Neural cell (in vitro differentiated cells): ENCODE data around the gene SUPT3H. TPM values are rescaled to one million over a fixed set of nuclear protein-coding genes. Genes with fewer than 3 reads are reported as not detected.

Source experiments
- H2AFZ ChIP-seq: fragments of 200-600, 300-800 bp; sonication (generic), shearing (Covaris generic); 2 replicates; pipeline ENCODE4 v1.6.0; 2014; ENCODE audit warnings: low read depth, mild to moderate bottlenecking, antibody characterized with exemption, low read length, moderate library complexity
- H3F3A ChIP-seq: fragments of 200-600 bp; shearing (Covaris generic); 2 replicates; pipeline ENCODE4 v1.6.1; 2016; ENCODE audit warnings: mild to moderate bottlenecking, moderate library complexity, mixed read lengths, antibody characterized with exemption, low read length; ENCODE audit not compliant: insufficient read depth, poor library complexity, severe bottlenecking
- H3K27ac ChIP-seq: fragments of 200-600, 300-800 bp; sonication (generic), shearing (Covaris generic); 2 replicates; pipeline ENCODE4 v1.5.1; 2014; ENCODE audit warnings: mild to moderate bottlenecking, low read length, moderate library complexity
- H3K27me3 ChIP-seq: fragments of 300-800, 200-600 bp; sonication (generic), shearing (Covaris generic); 2 replicates; pipeline ENCODE4 v1.6.0; 2014; ENCODE audit warnings: mild to moderate bottlenecking, low read depth, low read length, moderate library complexity; ENCODE audit not compliant: insufficient read depth
- H3K36me3 ChIP-seq: fragments of 300-800, 200-600 bp; sonication (generic), shearing (Covaris generic); 2 replicates; pipeline ENCODE4 v1.5.1; 2014; ENCODE audit warnings: mild to moderate bottlenecking, antibody characterized with exemption, low read length, moderate library complexity; ENCODE audit not compliant: insufficient read depth
- H3K4me2 ChIP-seq: fragments of 300-800, 200-600 bp; sonication (generic), shearing (Covaris generic); 2 replicates; pipeline ENCODE4 v1.6.0; 2014; ENCODE audit warnings: mild to moderate bottlenecking, low read length
- H3K4me3 ChIP-seq: fragments of 300-800, 200-600 bp; sonication (generic), shearing (Covaris generic); 2 replicates; pipeline ENCODE4 v1.5.1; 2014; ENCODE audit warnings: mild to moderate bottlenecking, low read length, moderate library complexity
- H3K79me2 ChIP-seq: fragments of 200-600 bp; shearing (Covaris generic); replicated peaks from 2 replicates; pipeline ENCODE4 v1.6.0; 2014; ENCODE audit warnings: mild to moderate bottlenecking, low read length, moderate library complexity; ENCODE audit not compliant: insufficient read depth
- H3K9ac ChIP-seq: fragments of 300-800, 200-600 bp; sonication (generic), shearing (Covaris generic); 2 replicates; pipeline ENCODE4 v1.6.1; 2016; ENCODE audit warnings: mild to moderate bottlenecking, low read length, mixed read lengths
- H3K9me2 ChIP-seq: fragments of 200-600 bp; shearing (Covaris generic); 2 replicates; pipeline ENCODE4 v1.6.1; 2016; ENCODE audit warnings: mild to moderate bottlenecking, low read length, mixed read lengths; ENCODE audit not compliant: insufficient read depth
- H3K9me3 ChIP-seq: fragments of 200-600, 300-800 bp; sonication (generic), shearing (Covaris generic); 2 replicates; pipeline ENCODE4 v1.6.1; 2016; ENCODE audit warnings: mild to moderate bottlenecking, mixed run types, low read length, moderate library complexity, mixed read lengths
- H4K20me1 ChIP-seq: fragments of 200-600 bp; shearing (Covaris generic); 2 replicates; pipeline ENCODE4 v1.6.1; 2016; ENCODE audit warnings: mild to moderate bottlenecking, mixed run types; ENCODE audit not compliant: insufficient read depth
- CTCF ChIP-seq: fragments of 450-650 bp; IDR thresholded peaks from 2 replicates; pipeline ENCODE4 v1.5.1; 2014; ENCODE audit warnings: antibody characterized with exemption, mild to moderate bottlenecking, moderate library complexity; ENCODE audit not compliant: poor library complexity, severe bottlenecking
- EP300 ChIP-seq: fragments of 450-650 bp; conservative IDR thresholded peaks from 2 replicates; pipeline ENCODE4 v1.6.1; 2014; ENCODE audit warnings: antibody characterized with exemption, mild to moderate bottlenecking, moderate library complexity; ENCODE audit not compliant: poor library complexity, severe bottlenecking
- EZH2 ChIP-seq: fragments of 200-600, 300-800 bp; shearing (Covaris generic), sonication (generic); IDR thresholded peaks from 2 replicates; pipeline ENCODE4 v1.6.1; 2014; ENCODE audit warnings: antibody characterized with exemption, low read length, borderline replicate concordance, mild to moderate bottlenecking; ENCODE audit not compliant: insufficient read depth, poor library complexity, severe bottlenecking
- MXI1 ChIP-seq: fragments of 450-650 bp; conservative IDR thresholded peaks from 2 replicates; pipeline ENCODE4 v1.6.1; 2014; ENCODE audit warnings: antibody characterized with exemption, mild to moderate bottlenecking; ENCODE audit not compliant: poor library complexity, severe bottlenecking
- POLR2AphosphoS5 ChIP-seq: IDR thresholded peaks from 2 replicates; pipeline ENCODE4 v1.6.1; 2012
- RAD21 ChIP-seq: fragments of 450-650 bp; conservative IDR thresholded peaks from 2 replicates; pipeline ENCODE4 v1.6.1; 2014; ENCODE audit warnings: antibody characterized with exemption, mild to moderate bottlenecking, moderate library complexity
- REST ChIP-seq: IDR thresholded peaks from 2 replicates; pipeline ENCODE4 v1.6.1; 2012; ENCODE audit warnings: borderline replicate concordance
- SMC3 ChIP-seq: fragments of 450-650 bp; conservative IDR thresholded peaks from 2 replicates; pipeline ENCODE4 v1.6.1; 2014; ENCODE audit warnings: antibody characterized with exemption, mild to moderate bottlenecking, moderate library complexity; ENCODE audit not compliant: poor library complexity
- TAF1 ChIP-seq: IDR thresholded peaks from 2 replicates; pipeline ENCODE4 v1.6.1; 2012; ENCODE audit warnings: low read depth
- polyA plus RNA-seq: library from polyadenylated mRNA; depleted of rRNA; stranded (reverse); fragments of >200 nt; gene quantifications from 2 replicates; pipeline ENCODE4 v1.2.3, GENCODE V29; 2014

SUPT3H gene
- polyA plus RNA-seq, 1 donor from 2014 or later, result 6.8 TPM

- Histone ChIP-seq H3K9me3 (no peaks in the 10 kb centered on the region), H4K20me1 (no peaks in the 10 kb centered on the region), H3K27ac (no peak overlapping the region), H3K27me3 (no peaks in the 10 kb centered on the region), H3K9ac (no peak overlapping the region), H3F3A (no peaks in the 10 kb centered on the region), H3K79me2 (no peaks in the 10 kb centered on the region), H3K4me2 (no peak overlapping the region), H2AFZ (no peak overlapping the region), H3K36me3 (no peaks in the 10 kb centered on the region), H3K9me2 (no peaks in the 10 kb centered on the region), H3K4me3 (no peak overlapping the region)
- TF ChIP-seq TAF1 (no peak), EZH2 (no peak), REST (no peak), SMC3 (no peak), CTCF (no peak), MXI1 (no peak), RAD21 (no peak), EP300 (no peak), POLR2AphosphoS5 (no peak)
Measured at GRCh38 chr6:45314146-45314545, 63.6 kb downstream of the SUPT3H start.

- no peak overlapping the region for H3K9ac ChIP-seq
- H3K4me3 ChIP-seq, result no peak overlapping the region
- no peaks in the 10 kb centered on the region for H3K27me3 ChIP-seq
- H4K20me1 ChIP-seq, result no peaks in the 10 kb centered on the region
- H3K27ac ChIP-seq, result no peak overlapping the region
- H3K9me2 ChIP-seq, result no peaks in the 10 kb centered on the region
- H3F3A ChIP-seq, result no peaks in the 10 kb centered on the region
- H3K4me2 ChIP-seq, result no peak overlapping the region
- no peak for TF ChIP-seq REST
- no peak for TF ChIP-seq TAF1
- no peak for TF ChIP-seq RAD21
- no peak overlapping the region for H2AFZ ChIP-seq
- no peaks in the 10 kb centered on the region for H3K79me2 ChIP-seq
- H3K36me3 ChIP-seq, result no peaks in the 10 kb centered on the region
- no peaks in the 10 kb centered on the region for H3K9me3 ChIP-seq
Measured at GRCh38 chr6:45310118-45310788, 67.5 kb downstream of the SUPT3H start.
